ENCODE results near the gene SRMS. TPM values are rescaled to one million over a fixed set of nuclear protein-coding genes. Genes with fewer than 3 reads are reported as not detected.

SRMS gene
- polyA plus RNA-seq, 10 donors = 0.23 TPM; not detected in 9

GRCh38 chr20:63491635-63492230 is 55.8 kb downstream of the SRMS start:
- no peak for DNase-seq

GRCh38 chr20:63491078-63491477 is 56.5 kb downstream of the SRMS start:
- DNase-seq = no peak

Other genes with a start within 250 kb of the SRMS start
- gene CHRNA4, start 186.4 kb downstream of the SRMS start, polyA plus RNA-seq (ENCODE audit: insufficient read length in 10 of 10) = 1 to 10 TPM in 3 of 10 donors, under 1 TPM in 7; 0.14 to 1.5 (median 0.61) TPM
- gene KCNQ2, start 75.1 kb downstream of the SRMS start, polyA plus RNA-seq (ENCODE audit: insufficient read length in 10 of 10) = 1 to 10 TPM; 2.6 to 8.1 (median 4.3) TPM
- 100 to 1,000 TPM; 401 to 971 (median 772) TPM for gene EEF1A2, start 48.7 kb downstream of the SRMS start, polyA plus RNA-seq (ENCODE audit: insufficient read length in 10 of 10)
- 100 to 1,000 TPM; 138 to 325 (median 206) TPM for gene PPDPF, start 27.0 kb downstream of the SRMS start, polyA plus RNA-seq (ENCODE audit: insufficient read length in 10 of 10)
- under 1 TPM; 0.15 to 0.50 (median 0.32) TPM for gene PTK6, start 10.4 kb downstream of the SRMS start, polyA plus RNA-seq (ENCODE audit: insufficient read length in 10 of 10)
- gene FNDC11, start 6.4 kb upstream of the SRMS start, polyA plus RNA-seq (ENCODE audit: insufficient read length in 10 of 10) = under 1 TPM in 7 of 10 donors, not detected in 3; 0.12 to 0.36 (median 0.24) TPM
- 10 to 100 TPM in 1 of 10 donors, 1 to 10 TPM in 9; 5.2 to 11.1 (median 6.8) TPM for gene HELZ2, start 26.5 kb upstream of the SRMS start, polyA plus RNA-seq (ENCODE audit: insufficient read length in 10 of 10)
- 1 to 10 TPM; 5.3 to 9.3 (median 7.3) TPM for gene GMEB2, start 79.4 kb upstream of the SRMS start, polyA plus RNA-seq (ENCODE audit: insufficient read length in 10 of 10)
- gene STMN3, start 105.7 kb upstream of the SRMS start, polyA plus RNA-seq (ENCODE audit: insufficient read length in 10 of 10) = 10 to 100 TPM in 9 of 10 donors, 1 to 10 TPM in 1; 8.8 to 37.1 (median 16.1) TPM
- gene RTEL1, start 110.6 kb upstream of the SRMS start, polyA plus RNA-seq (ENCODE audit: insufficient read length in 10 of 10) = 10 to 100 TPM in 7 of 10 donors, 1 to 10 TPM in 3; 6.0 to 17.7 (median 11.1) TPM
- 1 to 10 TPM in 4 of 10 donors, under 1 TPM in 6; 0.22 to 3.0 (median 0.87) TPM for gene TNFRSF6B, start 148.9 kb upstream of the SRMS start, polyA plus RNA-seq (ENCODE audit: insufficient read length in 10 of 10)
- 10 to 100 TPM; 20.1 to 28.2 (median 25.6) TPM for gene ARFRP1, start 160.2 kb upstream of the SRMS start, polyA plus RNA-seq (ENCODE audit: insufficient read length in 10 of 10)
- gene ZGPAT, start 160.3 kb upstream of the SRMS start, polyA plus RNA-seq (ENCODE audit: insufficient read length in 10 of 10) = 10 to 100 TPM; 10.5 to 15.1 (median 12.9) TPM
- gene LIME1, start 188.9 kb upstream of the SRMS start, polyA plus RNA-seq (ENCODE audit: insufficient read length in 10 of 10) = 1 to 10 TPM; 1.9 to 9.7 (median 4.5) TPM
- gene SLC2A4RG, start 192.0 kb upstream of the SRMS start, polyA plus RNA-seq (ENCODE audit: insufficient read length in 10 of 10) = 100 to 1,000 TPM in 9 of 10 donors, 10 to 100 TPM in 1; 88.5 to 165 (median 112) TPM

Data from muscle of back (tissue), 11 donors.